ENCODE results near the gene KRTAP5-1. TPM values are rescaled to one million over a fixed set of nuclear protein-coding genes. Genes with fewer than 3 reads are reported as not detected.

The KRTAP5-1 gene
- total RNA-seq, 1 donor from 2014 or later, result not detected

DNA sequence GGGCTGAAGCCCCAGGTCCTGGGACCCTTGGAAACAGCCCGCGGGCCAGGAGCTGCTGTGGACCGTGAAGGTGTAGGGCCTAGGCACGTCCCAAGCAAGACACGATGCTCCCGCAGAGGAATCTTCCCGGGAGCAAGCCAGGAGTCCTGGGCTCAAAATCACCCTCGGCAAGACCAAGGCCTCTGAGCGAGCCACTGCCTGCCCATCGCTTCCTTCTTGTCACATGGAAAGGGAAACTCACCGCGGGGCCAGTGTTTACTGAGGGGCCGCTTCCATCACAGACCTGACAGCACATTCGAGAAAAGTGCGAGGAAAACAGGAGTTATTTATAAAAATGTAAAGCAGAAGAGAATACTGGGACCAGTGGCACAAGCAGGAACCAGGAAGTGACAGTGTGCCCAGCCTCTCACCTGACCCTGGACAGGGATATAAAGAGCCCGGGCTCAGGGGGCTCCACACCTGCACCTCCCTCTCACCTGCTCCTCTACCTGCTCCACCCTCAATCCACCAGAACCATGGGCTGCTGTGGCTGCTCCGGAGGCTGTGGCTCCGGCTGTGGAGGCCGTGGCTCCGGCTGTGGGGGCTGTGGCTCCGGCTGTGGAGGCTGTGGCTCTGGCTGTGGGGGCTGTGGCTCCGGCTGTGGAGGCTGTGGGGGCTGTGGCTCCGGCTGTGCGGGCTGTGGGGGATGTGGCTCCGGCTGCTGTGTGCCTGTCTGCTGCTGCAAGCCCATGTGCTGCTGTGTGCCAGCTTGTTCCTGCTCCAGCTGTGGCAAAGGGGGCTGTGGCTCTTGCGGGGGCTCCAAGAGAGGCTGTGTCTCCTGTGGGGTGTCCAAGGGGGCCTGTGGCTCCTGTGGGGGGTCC is 44.5 kb upstream of the KRTAP5-1 start, which contains the start of gene KRTAP5-5:
Gene KRTAP5-5 (plus strand): TSS at position 450 of the 860 bp plus-strand sequence. CDS start 66 bp downstream, at position 516.
- Histone ChIP-seq H3K27me3 (no peaks in the 10 kb centered on the region), H3K36me3 (no peaks in the 10 kb centered on the region), H3K27ac (no peak within 1 kb of the TSS), H3K4me3 (no peak within 1 kb of the TSS), H3K4me1 (no peaks in the 10 kb centered on the region), H3K9me3 (no peaks in the 10 kb centered on the region)
- TF ChIP-seq POLR2AphosphoS5 (IDR thresholded peaks at IDR 0.05; ENCODE audit: insufficient read depth in 1 of 2, low read depth in 1 of 2) (no peak), CTCF (IDR thresholded peaks at IDR 0.05) (no peak), POLR2A (IDR thresholded peaks at IDR 0.05) (no peak)
- intact Hi-C loops (cut with DNase I), result no loop called here
- no peak for DNase-seq (ENCODE audit: extremely low spot score in 2 of 2)

GRCh38 chr11:1628506-1629325 is 43.6 kb upstream of the KRTAP5-1 start:
- no peaks in the 10 kb centered on the region for H3K27me3 ChIP-seq
- no peak for DNase-seq (ENCODE audit: extremely low spot score in 2 of 2)
- intact Hi-C loops (cut with DNase I), result no loop called here
- H3K4me1 ChIP-seq, result no peaks in the 10 kb centered on the region
- H3K36me3 ChIP-seq, result no peaks in the 10 kb centered on the region
- peak in 1 of 3 experiments; percentile 46 for TF ChIP-seq CTCF (IDR thresholded peaks at IDR 0.05)
- TF ChIP-seq POLR2AphosphoS5 (IDR thresholded peaks at IDR 0.05; ENCODE audit: insufficient read depth in 1 of 2, low read depth in 1 of 2), result no peak
- TF ChIP-seq POLR2A (IDR thresholded peaks at IDR 0.05), result no peak
- no peak overlapping the region for H3K4me3 ChIP-seq
- H3K27ac ChIP-seq, result no peak overlapping the region
- H3K9me3 ChIP-seq, result no peaks in the 10 kb centered on the region

DNA sequence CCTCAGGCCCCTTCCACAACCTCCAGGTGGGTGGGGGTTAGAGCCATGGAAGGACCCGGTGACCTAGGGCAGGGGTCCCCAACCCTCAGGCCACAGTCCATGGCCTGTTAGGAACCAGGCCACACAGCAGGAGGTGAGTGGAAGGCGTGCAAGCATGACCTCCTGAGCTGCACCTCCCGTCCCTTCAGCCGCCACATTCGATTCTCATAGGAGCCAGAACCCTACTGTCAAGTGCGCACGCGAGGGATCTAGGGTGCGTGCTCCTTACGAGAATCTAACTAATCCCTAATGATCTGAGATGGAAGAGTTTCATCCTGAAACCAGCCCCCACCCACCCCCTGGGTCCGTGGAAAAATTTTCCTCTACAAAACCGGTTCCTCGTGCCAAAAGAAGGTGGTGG is 40.5 kb upstream of the KRTAP5-1 start:
- TF ChIP-seq POLR2A (IDR thresholded peaks at IDR 0.05), result no peak
- no peak for TF ChIP-seq POLR2AphosphoS5 (IDR thresholded peaks at IDR 0.05; ENCODE audit: insufficient read depth in 1 of 2, low read depth in 1 of 2)
- no peak for TF ChIP-seq CTCF (IDR thresholded peaks at IDR 0.05)
- Histone ChIP-seq H3K36me3 (no peaks in the 10 kb centered on the region), H3K27me3 (no peaks in the 10 kb centered on the region), H3K4me1 (no peaks in the 10 kb centered on the region), H3K4me3 (no peak overlapping the region), H3K27ac (no peak overlapping the region), H3K9me3 (no peaks in the 10 kb centered on the region)
- no peak for DNase-seq (ENCODE audit: extremely low spot score in 2 of 2)
- intact Hi-C loops (cut with DNase I), result no loop called here

DNA sequence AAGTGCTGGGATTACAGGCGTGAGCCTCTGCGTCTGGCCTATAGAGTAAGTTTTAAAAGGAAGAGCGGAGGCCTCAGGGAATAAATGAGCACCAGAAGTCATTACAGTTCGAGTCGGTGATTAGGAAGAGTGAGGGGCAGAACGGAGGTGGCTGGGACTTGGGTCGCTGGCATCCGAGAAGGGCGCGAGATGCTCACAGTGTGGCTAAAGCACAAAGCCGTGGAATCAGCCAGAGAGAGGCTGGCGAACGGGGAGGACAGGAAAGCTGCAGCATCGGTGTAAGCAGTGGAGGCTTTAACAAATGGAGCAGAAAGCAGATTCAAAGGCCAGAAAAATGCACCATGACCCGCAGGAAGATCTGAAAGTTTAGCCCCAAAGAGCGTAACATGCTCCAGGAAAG is 39.5 kb upstream of the KRTAP5-1 start:
- intact Hi-C loops (cut with DNase I), result no loop called here
- H3K27me3 ChIP-seq, result no peaks in the 10 kb centered on the region
- H3K4me1 ChIP-seq, result no peaks in the 10 kb centered on the region
- no peak overlapping the region for H3K27ac ChIP-seq
- H3K9me3 ChIP-seq, result no peaks in the 10 kb centered on the region
- H3K36me3 ChIP-seq, result no peaks in the 10 kb centered on the region
- DNase-seq (ENCODE audit: extremely low spot score in 2 of 2), result no peak
- no peak overlapping the region for H3K4me3 ChIP-seq
- TF ChIP-seq POLR2A (IDR thresholded peaks at IDR 0.05) (no peak), CTCF (IDR thresholded peaks at IDR 0.05) (no peak), POLR2AphosphoS5 (IDR thresholded peaks at IDR 0.05; ENCODE audit: insufficient read depth in 1 of 2, low read depth in 1 of 2) (no peak)
